Natural killer cell (primary cell): ENCODE results near the gene PTPRN2. TPM values are rescaled to one million over a fixed set of nuclear protein-coding genes. Genes with fewer than 3 reads are reported as not detected.

ENCODE experiments used
- ATAC-seq, 3 donors: fragments of 150-1000 bp in 2 of 3; fragments of 200-7000 bp in 1 of 3; cut with Tn5 transposase; 1 replicate in 1 of 3; 2 replicates in 2 of 3; pipeline ENCODE4 v1.10.0; 2021; ENCODE audit warnings: mild to moderate bottlenecking in 2 of 3, moderate library complexity in 2 of 3
- DNase-seq, 2 donors: peaks; one replicate each; pipeline versions ENCODE4 v3.0.0 to v3.0.0-alpha.2; 2013 to 2021; ENCODE audit warnings: mixed read lengths in 1 of 2
- H3K27ac ChIP-seq: one replicate; pipeline ENCODE4 v1.5.1; 2013; ENCODE audit warnings: mild to moderate bottlenecking, low read length
- H3K27me3 ChIP-seq: one replicate; pipeline ENCODE4 v1.6.1; 2013; ENCODE audit warnings: low read length; ENCODE audit not compliant: control insufficient read depth, insufficient read depth
- H3K36me3 ChIP-seq: one replicate; pipeline ENCODE4 v1.6.1; 2013; ENCODE audit warnings: low read length; ENCODE audit not compliant: control insufficient read depth, insufficient read depth
- H3K4me1 ChIP-seq: one replicate; pipeline ENCODE4 v1.6.1; 2013; ENCODE audit warnings: low read length; ENCODE audit not compliant: control insufficient read depth, insufficient read depth
- H3K4me3 ChIP-seq: one replicate; pipeline ENCODE4 v1.5.1; 2013; ENCODE audit warnings: low read length
- H3K9me3 ChIP-seq: one replicate; pipeline ENCODE4 v1.6.1; 2013; ENCODE audit warnings: low read length; ENCODE audit not compliant: control insufficient read depth, insufficient read depth
- H3K27ac Mint-ChIP-seq, 2 donors: one replicate each; pipeline ENCODE4 v1.8.0; 2022; ENCODE audit warnings: mild to moderate bottlenecking in 2 of 2, mixed read lengths in 2 of 2, moderate library complexity in 1 of 2
- H3K27me3 Mint-ChIP-seq, 2 donors: one replicate each; pipeline ENCODE4 v1.8.0; 2022; ENCODE audit warnings: low read depth in 2 of 2, mixed read lengths in 2 of 2
- H3K36me3 Mint-ChIP-seq: one replicate; pipeline ENCODE4 v1.8.0; 2022; ENCODE audit warnings: mixed read lengths
- H3K4me1 Mint-ChIP-seq, 2 donors: one replicate each; pipeline ENCODE4 v1.8.0; 2022; ENCODE audit warnings: mixed read lengths in 2 of 2
- H3K4me3 Mint-ChIP-seq: one replicate; pipeline ENCODE4 v1.8.0; 2022; ENCODE audit warnings: mild to moderate bottlenecking, moderate library complexity, mixed read lengths
- H3K9me3 Mint-ChIP-seq, 2 donors: one replicate each; pipeline ENCODE4 v1.8.0; 2022; ENCODE audit warnings: mixed read lengths in 2 of 2
- WGBS: methylation state at CpG from one replicate; pipeline ENCODE4 v1.1.7; 2013; ENCODE audit warnings: missing lambda C conversion rate; ENCODE audit not compliant: insufficient coverage; 5-methylcytosine and 5-hydroxymethylcytosine counted together
- intact Hi-C: fragments of 100-400 bp; cut with micrococcal nuclease; formaldehyde crosslinking; loops from one replicate; pipeline ENCODE4 v1.14.2; 2022
- total RNA-seq, 4 donors: library from RNA; stranded (reverse); fragments of 120-200 nt in 1 of 4; gene quantifications; one replicate each; pipeline versions ENCODE4 v1.2.3 to v1.2.4, GENCODE V29; 2013 to 2022
- TF ChIP-seq, protein P1 (sequence below): fragments of 200-600 bp; IDR thresholded peaks from one replicate; pipeline ENCODE4 v1.8.0; 2022; ENCODE audit warnings: antibody characterized with exemption

PTPRN2 gene
- total RNA-seq, 3 donors from 2014 or later (not counting 1 experiment from before 2014, with no cell fraction given) = 1.3 to 2.5 (median 1.9) TPM

- Histone ChIP-seq H3K4me3 (no peak overlapping the region), H3K4me1 (no peaks in the 10 kb centered on the region), H3K36me3 (no peaks in the 10 kb centered on the region), H3K27me3 (no peaks in the 10 kb centered on the region), H3K27ac (no peak overlapping the region), H3K9me3 (no peaks in the 10 kb centered on the region)
- peaks cover 0 to 5% of the 10 kb centered on the region in 2 donors for H3K9me3 Mint-ChIP-seq
- intact Hi-C loops = no loop called here
- ATAC-seq = no peak
- no peaks in the 10 kb centered on the region for H3K36me3 Mint-ChIP-seq
- H3K4me1 Mint-ChIP-seq = no peaks in the 10 kb centered on the region
- H3K27me3 Mint-ChIP-seq = no peaks in the 10 kb centered on the region
- no peak overlapping the region for H3K4me3 Mint-ChIP-seq
- 87% methylated on average over 10 of the region's 10 CpGs for WGBS
- no peak for DNase-seq
- no peak overlapping the region for H3K27ac Mint-ChIP-seq
- TF ChIP-seq, protein P1, sequence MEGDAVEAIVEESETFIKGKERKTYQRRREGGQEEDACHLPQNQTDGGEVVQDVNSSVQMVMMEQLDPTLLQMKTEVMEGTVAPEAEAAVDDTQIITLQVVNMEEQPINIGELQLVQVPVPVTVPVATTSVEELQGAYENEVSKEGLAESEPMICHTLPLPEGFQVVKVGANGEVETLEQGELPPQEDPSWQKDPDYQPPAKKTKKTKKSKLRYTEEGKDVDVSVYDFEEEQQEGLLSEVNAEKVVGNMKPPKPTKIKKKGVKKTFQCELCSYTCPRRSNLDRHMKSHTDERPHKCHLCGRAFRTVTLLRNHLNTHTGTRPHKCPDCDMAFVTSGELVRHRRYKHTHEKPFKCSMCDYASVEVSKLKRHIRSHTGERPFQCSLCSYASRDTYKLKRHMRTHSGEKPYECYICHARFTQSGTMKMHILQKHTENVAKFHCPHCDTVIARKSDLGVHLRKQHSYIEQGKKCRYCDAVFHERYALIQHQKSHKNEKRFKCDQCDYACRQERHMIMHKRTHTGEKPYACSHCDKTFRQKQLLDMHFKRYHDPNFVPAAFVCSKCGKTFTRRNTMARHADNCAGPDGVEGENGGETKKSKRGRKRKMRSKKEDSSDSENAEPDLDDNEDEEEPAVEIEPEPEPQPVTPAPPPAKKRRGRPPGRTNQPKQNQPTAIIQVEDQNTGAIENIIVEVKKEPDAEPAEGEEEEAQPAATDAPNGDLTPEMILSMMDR = no peak
These were observed 490.5 kb downstream of the PTPRN2 start for GRCh38 chr7:158097106-158097452.

DNA sequence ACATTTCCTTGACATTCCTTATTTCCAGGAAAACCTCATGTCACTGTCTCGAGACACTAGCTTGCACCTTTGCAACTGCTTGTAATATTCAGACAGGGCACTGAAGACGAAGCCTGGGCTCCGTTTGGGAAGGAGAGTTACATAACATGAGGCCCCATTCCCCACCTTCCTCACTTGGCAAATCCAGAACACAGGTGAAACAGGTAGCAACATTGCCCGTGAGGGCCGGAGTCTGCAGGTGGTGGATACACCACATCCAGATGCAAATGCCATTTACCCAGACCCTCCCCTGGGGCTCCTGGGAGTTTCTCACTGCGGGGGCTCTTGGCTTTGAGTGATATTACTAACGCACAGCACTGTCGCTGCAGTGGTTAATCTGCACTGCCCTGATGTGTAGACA is 491.0 kb downstream of the PTPRN2 start:
- H3K9me3 Mint-ChIP-seq = peaks cover under 1 to 5% of the 10 kb centered on the region in 2 donors
- ATAC-seq = no peak
- no peaks in the 10 kb centered on the region for H3K9me3 ChIP-seq
- no peaks in the 10 kb centered on the region for H3K4me1 ChIP-seq
- H3K27ac Mint-ChIP-seq = no peak overlapping the region
- DNase-seq = no peak
- 76% methylated on average over 8 of the region's 8 CpGs for WGBS
- no peaks in the 10 kb centered on the region for H3K27me3 ChIP-seq
- H3K27me3 Mint-ChIP-seq = no peaks in the 10 kb centered on the region
- H3K4me3 ChIP-seq = no peak overlapping the region
- TF ChIP-seq, protein P1 = no peak
- no peaks in the 10 kb centered on the region for H3K36me3 Mint-ChIP-seq
- intact Hi-C loops = no loop called here
- no peak overlapping the region for H3K4me3 Mint-ChIP-seq
- H3K27ac ChIP-seq = no peak overlapping the region
- H3K36me3 ChIP-seq = no peaks in the 10 kb centered on the region
- no peaks in the 10 kb centered on the region for H3K4me1 Mint-ChIP-seq

GRCh38 chr7:158094671-158095226 is 492.9 kb downstream of the PTPRN2 start:
- Mint-ChIP-seq H3K36me3 (no peaks in the 10 kb centered on the region), H3K27ac (no peak overlapping the region), H3K9me3 (peaks cover 2 to 7% of the 10 kb centered on the region in 2 donors), H3K4me3 (no peak overlapping the region), H3K27me3 (no peaks in the 10 kb centered on the region), H3K4me1 (no peaks in the 10 kb centered on the region)
- ATAC-seq = no peak
- no peak for DNase-seq
- no peaks in the 10 kb centered on the region for H3K36me3 ChIP-seq
- 87% methylated on average over 12 of the region's 12 CpGs for WGBS
- H3K27ac ChIP-seq = no peak overlapping the region
- no peaks in the 10 kb centered on the region for H3K4me1 ChIP-seq
- TF ChIP-seq, protein P1 = no peak
- H3K9me3 ChIP-seq = no peaks in the 10 kb centered on the region
- H3K4me3 ChIP-seq = no peak overlapping the region
- H3K27me3 ChIP-seq = no peaks in the 10 kb centered on the region
- intact Hi-C loops = no loop called here

DNA sequence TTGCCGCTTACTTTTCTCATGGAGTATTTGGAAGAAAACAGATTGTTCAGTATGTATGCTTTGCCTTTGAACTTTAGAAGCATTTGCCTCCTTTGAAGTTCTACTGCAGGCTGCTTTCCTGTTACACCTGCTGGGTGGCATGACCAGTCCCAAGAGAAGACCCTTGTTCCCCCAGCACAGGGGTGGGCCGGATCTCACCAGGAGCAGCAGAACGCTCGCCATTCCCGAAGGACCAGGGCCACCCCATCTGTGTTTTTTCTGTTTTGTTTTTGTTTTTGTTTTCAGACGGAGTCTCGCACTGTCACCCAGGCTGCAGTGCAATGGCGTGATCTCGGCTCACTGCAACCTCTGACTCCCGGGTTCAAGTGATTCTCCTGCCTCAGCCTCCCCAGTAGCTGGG is 493.6 kb downstream of the PTPRN2 start:
- no peak overlapping the region for H3K27ac ChIP-seq
- H3K27me3 ChIP-seq = no peaks in the 10 kb centered on the region
- H3K4me3 ChIP-seq = no peak overlapping the region
- no peaks in the 10 kb centered on the region for H3K9me3 ChIP-seq
- Mint-ChIP-seq H3K4me3 (no peak overlapping the region), H3K27ac (no peak overlapping the region), H3K4me1 (no peaks in the 10 kb centered on the region), H3K27me3 (no peaks in the 10 kb centered on the region), H3K36me3 (no peaks in the 10 kb centered on the region), H3K9me3 (peaks cover 2 to 9% of the 10 kb centered on the region in 2 donors)
- ATAC-seq = no peak
- 97% methylated on average over 10 of the region's 10 CpGs for WGBS
- H3K36me3 ChIP-seq = no peaks in the 10 kb centered on the region
- no peaks in the 10 kb centered on the region for H3K4me1 ChIP-seq
- intact Hi-C loops = no loop called here
- TF ChIP-seq, protein P1 = no peak
- no peak for DNase-seq
